ENCODE data around the gene MYOD1.

The MYOD1 gene

GRCh38 chr11:17719028-17719937 is at the start of gene MYOD1:
MYOD1 (plus strand) TSS chr11:17719571; CDS start chr11:17719783, 212 bp downstream.
- no peak for FAIRE-seq
- DNase-seq (ENCODE audit: insufficient read length, low spot score), result no peak

DNA sequence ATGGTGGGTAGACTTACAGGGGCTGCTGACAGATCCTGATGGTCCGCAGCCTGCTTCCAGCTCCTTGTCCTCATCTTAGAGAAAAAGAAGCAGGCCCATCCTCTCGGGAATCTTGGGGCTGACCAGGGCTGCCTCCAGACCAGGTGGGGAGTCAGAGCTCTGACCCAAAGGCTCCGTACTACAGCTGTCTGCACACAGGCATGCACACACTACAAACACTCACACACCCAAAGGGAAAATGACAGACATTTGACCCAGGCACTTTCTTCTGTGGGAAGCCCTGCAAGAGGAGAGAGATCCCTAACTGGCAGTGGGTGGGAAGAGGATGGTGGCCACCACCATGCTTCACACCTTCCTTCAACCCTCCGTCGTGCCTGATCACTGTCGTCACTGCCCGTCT is 46.9 kb upstream of the MYOD1 start:
- no peak for DNase-seq (ENCODE audit: insufficient read length, low spot score)
- no peak for FAIRE-seq

DNA sequence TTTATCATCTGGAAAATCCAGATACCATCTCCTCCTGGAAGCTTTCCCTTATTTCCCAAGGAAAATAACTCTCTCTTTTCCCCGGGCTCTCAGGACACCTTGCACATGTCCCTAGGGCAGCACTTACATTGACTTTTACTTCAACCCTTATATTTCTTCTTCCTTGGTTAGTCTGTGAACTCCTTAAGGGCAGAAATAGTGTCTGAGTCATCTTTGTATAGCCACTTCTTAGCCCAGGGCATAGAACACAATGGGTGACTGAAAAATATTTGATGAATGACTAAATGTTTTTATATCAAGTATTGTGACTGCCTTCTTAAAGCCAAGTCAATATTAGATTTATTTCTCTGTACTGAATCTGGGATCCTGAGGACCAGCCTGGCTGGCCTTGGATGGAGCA is 45.4 kb upstream of the MYOD1 start:
- no peak for FAIRE-seq
- DNase-seq (ENCODE audit: insufficient read length, low spot score), result no peak

- DNase-seq (ENCODE audit: insufficient read length, low spot score), result no peak
- FAIRE-seq, result no peak
These were observed 36.5 kb upstream of the MYOD1 start for GRCh38 chr11:17682848-17683247.

- FAIRE-seq, result no peak
- DNase-seq (ENCODE audit: insufficient read length, low spot score), result no peak
These were observed 35.8 kb upstream of the MYOD1 start for GRCh38 chr11:17683377-17684161.

DNA sequence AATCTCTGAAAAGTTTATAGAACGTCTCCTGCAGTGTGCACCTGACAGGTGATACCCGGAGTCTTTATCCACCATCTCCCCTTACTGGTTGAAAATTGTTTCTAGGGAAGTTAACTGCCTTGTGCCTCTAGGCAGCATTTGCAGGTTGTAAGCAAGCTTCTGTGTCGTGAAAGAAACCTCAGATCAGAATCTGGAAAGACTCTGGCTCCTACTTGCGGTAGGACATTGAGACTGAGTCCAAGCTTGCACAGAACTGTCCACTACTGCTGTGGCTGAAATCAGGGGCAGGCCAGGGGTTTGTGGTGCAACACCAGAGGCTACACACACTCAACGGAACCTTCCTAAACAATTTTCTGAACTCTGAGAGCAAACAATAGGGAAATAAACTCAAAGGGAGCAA is 34.8 kb upstream of the MYOD1 start:
- no peak for FAIRE-seq
- DNase-seq (ENCODE audit: insufficient read length, low spot score), result no peak

- DNase-seq (ENCODE audit: insufficient read length, low spot score) (no peak), FAIRE-seq (no peak)
These were observed 33.0 kb upstream of the MYOD1 start for GRCh38 chr11:17686231-17686980.

DNA sequence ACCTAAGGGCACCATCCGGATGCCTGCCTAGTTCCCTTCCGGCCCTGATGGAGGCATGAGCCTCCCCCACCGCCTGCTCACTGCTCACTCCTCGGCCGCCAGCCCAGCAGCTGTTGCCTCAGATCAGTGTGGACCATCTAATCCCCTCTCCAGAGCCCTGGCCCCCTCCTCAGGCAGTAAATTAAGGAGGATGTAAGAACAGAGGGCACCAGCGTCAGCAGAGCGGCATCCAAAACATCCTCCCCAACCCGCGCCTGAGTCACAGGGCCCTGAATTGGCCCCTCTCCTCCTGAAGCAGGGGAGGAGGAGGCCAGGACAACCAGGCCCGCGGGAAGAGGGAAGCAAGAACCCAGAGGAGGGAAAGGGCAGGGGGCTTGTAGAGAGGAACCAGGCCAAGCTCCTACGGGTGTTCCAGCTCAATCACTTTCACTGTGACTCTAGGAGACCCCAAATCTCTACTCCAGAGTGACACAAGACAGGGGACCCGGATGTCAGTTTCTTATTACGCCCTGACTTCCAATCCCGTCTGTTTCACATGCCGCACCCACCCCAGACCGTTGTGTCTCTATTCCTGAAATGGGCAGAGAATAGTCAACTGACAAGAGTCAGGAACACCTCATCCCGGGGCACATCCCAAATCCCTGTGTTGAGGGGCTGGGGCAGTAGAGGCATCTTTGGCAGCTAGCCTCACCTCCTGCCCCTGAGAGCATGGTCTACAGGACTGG is 31.3 kb upstream of the MYOD1 start:
- DNase-seq (ENCODE audit: insufficient read length, low spot score) (no peak), FAIRE-seq (no peak)

DNA sequence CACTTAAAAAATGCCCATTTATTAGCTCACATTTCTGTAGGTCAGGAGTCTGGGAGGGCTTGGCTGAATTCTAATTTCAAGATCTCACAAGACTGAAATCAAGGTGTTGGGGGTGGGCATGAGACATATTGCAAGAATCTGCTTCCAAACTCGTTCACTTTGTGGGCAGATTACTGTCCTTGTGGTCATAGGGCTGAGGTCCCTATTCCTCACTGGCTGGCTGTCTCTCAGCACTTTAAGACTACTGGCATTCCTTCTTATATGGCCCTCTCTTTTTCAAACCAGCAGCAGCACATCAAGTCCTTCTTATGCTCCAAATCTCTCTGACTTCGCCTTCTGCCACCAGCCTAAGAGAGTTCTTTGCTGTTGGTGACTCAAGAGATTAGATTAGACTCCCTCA is 27.8 kb upstream of the MYOD1 start:
- FAIRE-seq (no peak), DNase-seq (ENCODE audit: insufficient read length, low spot score) (no peak)

DNA sequence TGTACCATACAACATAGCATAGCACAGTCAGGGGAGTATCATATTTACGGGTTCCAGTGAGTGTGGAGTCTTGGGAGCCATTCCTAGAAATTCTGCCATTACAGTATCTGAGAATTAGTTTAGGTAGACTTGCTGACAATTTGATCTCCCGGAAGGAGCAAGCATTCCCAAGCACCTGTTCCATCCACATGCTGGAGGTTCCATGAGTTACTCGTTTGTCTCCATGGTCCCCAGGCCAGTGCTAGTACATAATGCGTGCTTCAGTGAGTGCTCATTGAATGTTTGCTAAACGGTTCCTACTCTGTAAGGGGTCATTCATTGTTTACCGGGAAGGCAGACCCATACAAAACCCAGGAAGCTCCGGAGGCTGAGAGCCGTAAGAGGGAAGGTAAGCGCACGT is 27.4 kb upstream of the MYOD1 start:
- DNase-seq (ENCODE audit: insufficient read length, low spot score) (no peak), FAIRE-seq (no peak)

- FAIRE-seq (no peak), DNase-seq (ENCODE audit: insufficient read length, low spot score) (no peak)
These were observed 26.4 kb upstream of the MYOD1 start for GRCh38 chr11:17692931-17693330.

- FAIRE-seq, result no peak
- DNase-seq (ENCODE audit: insufficient read length, low spot score), result no peak
These were observed 25.8 kb upstream of the MYOD1 start for GRCh38 chr11:17693531-17693930.

DNA sequence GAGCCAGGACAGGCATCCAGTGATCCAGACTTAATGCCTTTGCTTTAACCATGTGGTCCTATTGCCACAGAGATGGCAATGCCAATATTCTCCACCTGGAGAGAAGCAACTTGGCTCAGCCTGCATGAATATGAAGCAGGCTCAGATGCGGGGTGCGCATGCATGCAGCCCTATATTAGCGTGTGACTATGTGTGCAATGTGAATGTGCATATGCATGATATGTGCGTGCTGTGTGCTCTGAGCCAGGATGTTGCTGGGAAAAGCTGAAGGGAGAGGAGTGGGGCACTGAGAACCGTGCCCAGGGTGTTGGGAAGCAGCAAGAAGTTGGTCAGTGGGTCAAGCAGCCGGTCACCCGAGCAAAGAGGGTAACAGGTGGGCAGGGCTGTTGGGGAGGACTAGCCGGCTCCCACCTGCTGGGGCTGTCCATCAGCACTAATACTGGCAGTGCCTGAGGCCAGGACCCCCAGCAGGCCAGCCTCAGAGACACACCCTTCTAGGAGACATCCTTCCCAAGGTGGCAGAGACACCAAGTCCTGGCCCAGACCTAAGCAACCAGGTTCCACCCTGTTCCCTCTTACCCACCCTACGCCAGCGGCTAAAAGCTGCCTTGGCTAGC is 24.8 kb upstream of the MYOD1 start:
- FAIRE-seq (no peak), DNase-seq (ENCODE audit: insufficient read length, low spot score) (no peak)

GRCh38 chr11:17695454-17696441 is 23.6 kb upstream of the MYOD1 start:
- DNase-seq (ENCODE audit: insufficient read length, low spot score), result no peak
- no peak for FAIRE-seq

DNA sequence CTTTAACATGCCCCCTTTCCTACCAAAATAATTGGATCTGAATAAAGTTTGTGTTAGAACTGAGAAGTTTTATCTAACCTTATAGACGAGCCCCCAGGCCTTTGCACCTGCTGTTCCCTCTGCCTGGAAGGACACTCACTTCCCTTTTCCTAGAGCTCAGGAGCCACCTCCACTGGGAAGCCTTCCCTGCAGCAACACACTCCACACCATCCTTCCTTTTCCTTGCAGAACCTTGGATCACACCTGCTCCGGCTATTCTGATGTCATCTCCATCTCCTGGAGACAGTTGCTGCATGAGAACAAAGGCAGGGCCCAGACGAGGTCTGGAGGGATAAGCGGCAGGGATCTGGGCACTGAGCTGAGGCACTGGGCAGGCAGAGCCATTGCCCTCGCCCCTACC is 22.6 kb upstream of the MYOD1 start:
- FAIRE-seq (no peak), DNase-seq (ENCODE audit: insufficient read length, low spot score) (no peak)

DNA sequence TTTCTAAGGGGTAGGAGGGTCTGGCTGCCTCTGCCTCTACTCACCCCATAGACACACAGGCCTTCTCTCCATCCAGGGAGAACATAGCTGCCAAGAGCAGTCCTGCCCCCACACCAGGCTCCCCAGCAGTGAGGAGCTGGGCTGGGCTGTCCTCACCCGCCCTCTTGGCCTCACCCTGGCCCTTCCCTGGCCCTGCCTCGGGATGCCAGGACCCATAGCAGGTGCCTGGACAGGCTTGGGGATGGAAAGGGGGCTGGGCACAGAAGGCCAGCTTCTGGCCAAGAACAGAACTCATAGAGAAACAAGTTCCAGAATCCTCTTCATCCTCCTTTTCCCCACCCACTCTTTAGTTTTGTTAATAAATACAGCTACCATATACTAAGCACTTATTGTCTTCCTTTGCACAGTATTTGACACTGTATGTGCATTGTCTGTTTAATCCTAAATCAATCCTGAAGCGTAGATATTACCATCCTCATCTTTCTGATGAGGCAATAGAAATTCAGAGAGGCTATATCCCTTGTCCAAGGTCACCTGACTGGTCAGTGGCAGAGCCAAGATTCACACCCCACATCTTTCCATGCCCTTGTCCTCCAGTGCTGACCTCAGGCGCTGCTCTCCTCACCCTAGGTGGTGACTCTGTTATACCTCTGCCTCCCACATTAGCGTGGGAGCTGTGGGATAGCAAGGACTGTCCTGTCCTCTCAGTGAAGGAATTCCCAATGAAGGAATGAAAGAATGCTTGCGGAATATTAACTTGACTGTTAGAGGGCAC is 22.0 kb upstream of the MYOD1 start:
- DNase-seq (ENCODE audit: insufficient read length, low spot score), result no peak
- no peak for FAIRE-seq

- no peak for DNase-seq (ENCODE audit: insufficient read length, low spot score)
- FAIRE-seq, result no peak
These were observed 19.9 kb upstream of the MYOD1 start for GRCh38 chr11:17699147-17700114.
